DND-41 (cell line): ENCODE results near the gene DENND2D.

Experiments
- EZH2 ChIP-seq: IDR thresholded peaks from 3 replicates; pipeline ENCODE4 v1.6.1; 2012; ENCODE audit warnings: borderline replicate concordance, low read depth, mild to moderate bottlenecking, moderate library complexity, low read length, inconsistent platforms; ENCODE audit not compliant: severe bottlenecking
- TF ChIP-seq, protein P1 (sequence below): IDR thresholded peaks from 2 replicates; pipeline ENCODE4 v1.5.1; 2012; ENCODE audit warnings: borderline replicate concordance, low read length, moderate library complexity, mild to moderate bottlenecking; ENCODE audit not compliant: poor library complexity, severe bottlenecking; ENCODE audit errors: extremely low read depth

- TF ChIP-seq, protein P1, sequence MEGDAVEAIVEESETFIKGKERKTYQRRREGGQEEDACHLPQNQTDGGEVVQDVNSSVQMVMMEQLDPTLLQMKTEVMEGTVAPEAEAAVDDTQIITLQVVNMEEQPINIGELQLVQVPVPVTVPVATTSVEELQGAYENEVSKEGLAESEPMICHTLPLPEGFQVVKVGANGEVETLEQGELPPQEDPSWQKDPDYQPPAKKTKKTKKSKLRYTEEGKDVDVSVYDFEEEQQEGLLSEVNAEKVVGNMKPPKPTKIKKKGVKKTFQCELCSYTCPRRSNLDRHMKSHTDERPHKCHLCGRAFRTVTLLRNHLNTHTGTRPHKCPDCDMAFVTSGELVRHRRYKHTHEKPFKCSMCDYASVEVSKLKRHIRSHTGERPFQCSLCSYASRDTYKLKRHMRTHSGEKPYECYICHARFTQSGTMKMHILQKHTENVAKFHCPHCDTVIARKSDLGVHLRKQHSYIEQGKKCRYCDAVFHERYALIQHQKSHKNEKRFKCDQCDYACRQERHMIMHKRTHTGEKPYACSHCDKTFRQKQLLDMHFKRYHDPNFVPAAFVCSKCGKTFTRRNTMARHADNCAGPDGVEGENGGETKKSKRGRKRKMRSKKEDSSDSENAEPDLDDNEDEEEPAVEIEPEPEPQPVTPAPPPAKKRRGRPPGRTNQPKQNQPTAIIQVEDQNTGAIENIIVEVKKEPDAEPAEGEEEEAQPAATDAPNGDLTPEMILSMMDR, result no peak
- no peak for TF ChIP-seq EZH2
These were observed 36.4 kb upstream of the DENND2D start for GRCh38 chr1:111236806-111237205.
